ENCODE results near the gene LHFPL3. TPM values are rescaled to one million over a fixed set of nuclear protein-coding genes. Genes with fewer than 3 reads are reported as not detected.

The LHFPL3 gene
- total RNA-seq, 2 experiments from 2014 or later = not detected

DNA sequence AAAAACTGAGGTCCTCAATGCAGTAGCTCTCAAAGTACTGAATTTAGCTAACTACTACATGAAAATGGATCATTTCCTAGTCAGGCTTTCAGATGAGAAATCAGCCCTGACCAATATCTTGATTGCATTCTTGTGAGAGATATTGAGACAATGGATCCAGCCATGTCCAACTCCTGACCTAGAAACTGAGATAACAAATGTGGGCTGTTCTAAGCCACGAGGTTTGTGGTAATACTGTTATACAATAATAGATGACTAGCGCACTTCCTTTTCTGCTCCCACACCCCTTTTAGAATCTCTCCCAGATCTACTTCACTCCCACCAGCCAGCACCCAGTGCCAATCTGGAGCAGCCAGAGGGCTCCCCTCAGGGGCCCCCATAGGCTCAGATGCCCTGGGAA is 476.3 kb downstream of the LHFPL3 start:
- CTCF ChIA-PET (ENCODE audit: unreplicated experiment) = no interaction called here
- Histone ChIP-seq H3K9me3 (ENCODE audit: low read length) (no peaks in the 10 kb centered on the region), H3K79me2 (ENCODE audit: insufficient read depth, low read depth, low read length) (no peaks in the 10 kb centered on the region), H2AFZ (ENCODE audit: low read length) (no peak overlapping the region), H3K4me2 (ENCODE audit: low read length) (no peak overlapping the region), H3K9me2 (ENCODE audit: insufficient read depth, low read length) (no peaks in the 10 kb centered on the region), H3K4me3 (ENCODE audit: low read depth, low read length, poor library complexity, severe bottlenecking) (no peak overlapping the region), H3K27ac (ENCODE audit: low read depth, low read length, poor library complexity, severe bottlenecking) (no peak overlapping the region), H4K20me1 (ENCODE audit: insufficient read depth, low read length) (no peaks in the 10 kb centered on the region), H3K36me3 (ENCODE audit: insufficient read depth, low read length) (no peaks in the 10 kb centered on the region), H3K4me1 (ENCODE audit: insufficient read depth, low read length, poor library complexity, severe bottlenecking) (no peaks in the 10 kb centered on the region)
- no TSS peak for BruUV-seq (replicated peaks)
- POLR2A ChIA-PET = no interaction called here
- TF ChIP-seq EZH2phosphoT487 (IDR thresholded peaks at IDR 0.05; ENCODE audit: borderline replicate concordance, low read depth, low read length) (no peak), CTCF (conservative IDR thresholded peaks at IDR 0.05; ENCODE audit: low read length) (no peak)
- no peak for DNase-seq (ENCODE audit: low spot score)
- intact Hi-C loops (cut with micrococcal nuclease; ENCODE audit: unreplicated experiment) = no loop called here

GRCh38 chr7:104805449-104806317 is 477.3 kb downstream of the LHFPL3 start:
- Histone ChIP-seq H3K79me2 (ENCODE audit: insufficient read depth, low read depth, low read length) (no peaks in the 10 kb centered on the region), H3K9me3 (ENCODE audit: low read length) (no peaks in the 10 kb centered on the region), H3K4me2 (ENCODE audit: low read length) (no peak overlapping the region), H4K20me1 (ENCODE audit: insufficient read depth, low read length) (no peaks in the 10 kb centered on the region), H3K36me3 (ENCODE audit: insufficient read depth, low read length) (no peaks in the 10 kb centered on the region), H3K9me2 (ENCODE audit: insufficient read depth, low read length) (no peaks in the 10 kb centered on the region), H3K4me3 (ENCODE audit: low read depth, low read length, poor library complexity, severe bottlenecking) (no peak overlapping the region), H2AFZ (ENCODE audit: low read length) (no peak overlapping the region), H3K27ac (ENCODE audit: low read depth, low read length, poor library complexity, severe bottlenecking) (no peak overlapping the region), H3K4me1 (ENCODE audit: insufficient read depth, low read length, poor library complexity, severe bottlenecking) (no peaks in the 10 kb centered on the region)
- no TSS peak for BruUV-seq (replicated peaks)
- intact Hi-C loops (cut with micrococcal nuclease; ENCODE audit: unreplicated experiment) = no loop called here
- ChIA-PET CTCF (ENCODE audit: unreplicated experiment) (no interaction called here), POLR2A (no interaction called here)
- DNase-seq (ENCODE audit: low spot score) = no peak
- TF ChIP-seq CTCF (conservative IDR thresholded peaks at IDR 0.05; ENCODE audit: low read length) = no peak
- TF ChIP-seq EZH2phosphoT487 (IDR thresholded peaks at IDR 0.05; ENCODE audit: borderline replicate concordance, low read depth, low read length) = no peak

GRCh38 chr7:104807671-104808070 is 479.3 kb downstream of the LHFPL3 start:
- Histone ChIP-seq H3K4me2 (ENCODE audit: low read length) (no peak overlapping the region), H3K9me2 (ENCODE audit: insufficient read depth, low read length) (no peaks in the 10 kb centered on the region), H4K20me1 (ENCODE audit: insufficient read depth, low read length) (no peaks in the 10 kb centered on the region), H3K4me1 (ENCODE audit: insufficient read depth, low read length, poor library complexity, severe bottlenecking) (no peaks in the 10 kb centered on the region), H3K4me3 (ENCODE audit: low read depth, low read length, poor library complexity, severe bottlenecking) (no peak overlapping the region), H2AFZ (ENCODE audit: low read length) (no peak overlapping the region), H3K9me3 (ENCODE audit: low read length) (no peaks in the 10 kb centered on the region), H3K36me3 (ENCODE audit: insufficient read depth, low read length) (no peaks in the 10 kb centered on the region), H3K27ac (ENCODE audit: low read depth, low read length, poor library complexity, severe bottlenecking) (no peak overlapping the region), H3K79me2 (ENCODE audit: insufficient read depth, low read depth, low read length) (no peaks in the 10 kb centered on the region)
- DNase-seq (ENCODE audit: low spot score) = no peak
- intact Hi-C loops (cut with micrococcal nuclease; ENCODE audit: unreplicated experiment) = no loop called here
- POLR2A ChIA-PET = no interaction called here
- CTCF ChIA-PET (ENCODE audit: unreplicated experiment) = no interaction called here
- BruUV-seq (replicated peaks) = no TSS peak
- TF ChIP-seq CTCF (conservative IDR thresholded peaks at IDR 0.05; ENCODE audit: low read length) (no peak), EZH2phosphoT487 (IDR thresholded peaks at IDR 0.05; ENCODE audit: borderline replicate concordance, low read depth, low read length) (no peak)

All from OCI-LY7 (cell line).